HG03342 (cell line): ENCODE measurements around the gene AGBL1.
"Not testable (repeated sequence)": the region's sequence is repeated elsewhere in the genome, so short reads cannot be mapped to it uniquely, and the experiment has no call there.

Source experiments
- ATAC-seq: cut with Tn5 transposase; IDR thresholded peaks from one replicate; pipeline ENCODE4 v1.9.1; 2021; ENCODE audit warnings: mild to moderate bottlenecking, moderate library complexity; ENCODE audit not compliant: unreplicated experiment

AGBL1 gene

DNA sequence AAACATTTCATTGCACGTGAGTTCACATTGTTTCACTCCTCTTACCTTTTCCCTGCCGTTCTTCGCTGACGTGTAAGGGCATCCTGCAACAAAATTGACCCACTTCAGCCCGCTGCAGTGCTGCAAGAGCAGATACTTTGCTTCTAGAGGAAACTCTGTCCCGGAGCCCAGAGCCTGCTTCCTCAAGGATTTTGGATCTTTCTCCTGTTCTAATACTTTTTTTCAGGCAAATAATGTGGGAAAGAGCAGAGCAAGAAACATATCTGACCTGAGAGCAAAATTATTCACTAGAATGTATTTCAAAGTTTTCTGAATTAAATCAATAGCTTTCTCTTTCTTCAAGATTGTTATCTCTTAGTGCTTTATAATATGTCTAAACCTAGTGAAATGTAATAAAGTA, 303.9 kb downstream of the AGBL1 start:
- no peak for ATAC-seq

- ATAC-seq, result no peak
Observed at GRCh38 chr15:86384186-86384585, 304.5 kb downstream of the AGBL1 start.

DNA sequence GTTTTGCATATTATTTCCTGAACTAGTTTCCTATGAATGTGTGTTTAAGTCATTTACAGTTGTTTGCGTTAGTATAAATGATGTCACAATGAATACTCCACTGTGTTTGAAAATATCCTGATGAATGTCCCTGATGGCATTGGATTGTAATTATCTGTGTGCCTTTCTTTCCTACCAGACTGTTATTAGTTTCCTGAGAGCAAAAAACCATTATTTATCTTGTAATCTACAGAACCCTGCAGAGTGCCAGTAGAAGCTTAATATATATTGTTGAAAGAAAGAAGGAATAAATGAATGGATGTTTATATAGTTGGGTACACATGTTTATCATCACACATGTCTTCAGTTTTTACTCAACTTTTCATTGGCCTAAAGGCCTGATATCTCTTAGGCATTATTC, 312.6 kb downstream of the AGBL1 start:
- no peak for ATAC-seq

DNA sequence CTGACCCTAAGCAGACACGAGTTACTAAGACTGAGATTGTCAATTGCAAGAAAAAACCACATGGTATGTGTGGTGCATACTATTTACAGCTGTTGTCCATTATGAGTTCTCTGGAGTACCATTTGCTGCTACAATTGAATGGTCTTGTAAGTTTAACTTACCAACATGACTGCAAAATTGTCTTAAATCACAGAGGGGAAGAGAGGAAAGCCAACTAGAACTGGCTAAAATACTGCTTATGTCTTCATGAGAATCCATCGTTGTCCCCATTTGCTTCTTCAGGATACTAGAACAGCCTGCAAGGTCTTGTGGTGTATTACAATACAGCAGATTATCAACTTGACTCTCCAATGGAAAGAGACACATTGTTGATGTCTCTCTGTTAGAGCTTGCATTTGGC, 313.2 kb downstream of the AGBL1 start:
- ATAC-seq, result no peak

DNA sequence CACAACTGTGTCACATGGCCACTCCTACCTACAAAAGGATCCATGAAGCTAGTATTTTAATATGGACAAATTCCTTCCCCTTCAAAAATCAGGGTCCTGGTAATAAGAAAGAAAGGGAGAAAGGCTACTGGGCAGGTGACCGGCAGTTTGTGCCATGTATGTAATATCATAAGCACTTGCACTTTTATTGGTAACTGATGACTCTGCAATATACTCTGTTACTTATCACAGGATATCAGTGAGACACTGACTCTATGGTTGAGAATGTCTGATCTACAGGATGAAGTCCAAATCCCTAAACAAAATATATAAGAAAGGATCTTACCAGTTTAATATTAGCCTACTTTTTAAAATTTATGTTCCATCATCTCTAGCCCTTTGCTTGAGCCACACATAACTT, 315.2 kb downstream of the AGBL1 start:
- ATAC-seq, result no peak

GRCh38 chr15:86399041-86399954, 319.6 kb downstream of the AGBL1 start:
- no peak for ATAC-seq

DNA sequence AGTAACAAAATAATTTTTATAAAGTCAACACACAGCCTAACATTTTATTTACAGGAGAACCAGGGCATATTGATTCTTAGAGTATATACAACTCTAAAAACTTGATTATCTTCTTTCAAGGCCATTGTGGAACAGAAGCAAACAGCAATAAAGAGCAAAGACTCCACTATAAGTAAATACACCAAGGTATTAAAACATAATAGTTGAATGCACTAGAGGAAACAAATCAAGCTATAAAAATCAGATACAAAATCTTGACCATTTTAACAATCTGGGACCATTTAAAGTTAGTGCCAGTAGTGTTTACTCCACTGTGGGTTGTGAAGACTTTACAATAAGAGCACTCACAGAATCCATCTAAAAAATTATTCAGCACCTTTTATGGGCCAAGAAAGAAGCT, 323.6 kb downstream of the AGBL1 start:
- ATAC-seq, result no peak

GRCh38 chr15:86403914-86404583, 324.4 kb downstream of the AGBL1 start:
- no peak for ATAC-seq

DNA sequence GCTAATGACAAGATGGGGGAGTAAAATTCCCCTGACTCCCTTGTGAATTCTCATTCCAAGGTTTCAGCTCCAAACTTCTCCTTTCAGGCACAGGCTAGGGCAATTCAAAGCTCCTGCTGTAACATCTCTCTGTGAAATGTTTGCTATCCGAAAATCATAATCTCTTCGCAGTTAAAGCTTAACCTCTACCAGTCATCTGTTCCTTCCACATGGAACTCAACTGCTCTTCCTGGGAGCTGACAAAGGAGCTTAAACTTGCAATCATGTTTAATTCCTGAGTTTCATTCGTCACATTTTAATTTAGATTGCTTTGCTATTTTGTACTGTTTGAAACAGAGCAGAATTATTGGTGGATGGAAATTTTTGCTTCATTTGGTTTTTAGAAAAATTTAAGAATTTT, 328.6 kb downstream of the AGBL1 start:
- ATAC-seq, result no peak

DNA sequence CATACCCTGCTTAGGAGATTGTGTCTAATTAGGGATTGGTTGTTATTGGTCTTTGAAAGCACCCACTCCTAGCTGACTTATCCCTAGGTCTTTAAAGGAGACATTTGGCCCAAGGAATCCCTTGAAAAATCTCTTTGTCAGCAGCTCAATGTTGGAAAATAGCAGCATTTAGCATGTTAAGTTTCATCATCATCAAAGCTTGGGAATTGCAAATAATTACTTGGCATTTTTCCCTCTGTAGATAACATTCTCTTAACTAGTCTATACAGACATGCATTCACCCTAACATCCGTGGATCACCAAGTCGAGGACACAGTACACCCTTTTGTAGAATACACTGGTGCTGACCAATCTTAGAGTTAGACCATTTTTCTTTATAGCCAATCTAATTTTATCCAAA, 332.2 kb downstream of the AGBL1 start:
- ATAC-seq, result no peak

GRCh38 chr15:86413191-86413590, 333.5 kb downstream of the AGBL1 start:
- ATAC-seq, result no peak

DNA sequence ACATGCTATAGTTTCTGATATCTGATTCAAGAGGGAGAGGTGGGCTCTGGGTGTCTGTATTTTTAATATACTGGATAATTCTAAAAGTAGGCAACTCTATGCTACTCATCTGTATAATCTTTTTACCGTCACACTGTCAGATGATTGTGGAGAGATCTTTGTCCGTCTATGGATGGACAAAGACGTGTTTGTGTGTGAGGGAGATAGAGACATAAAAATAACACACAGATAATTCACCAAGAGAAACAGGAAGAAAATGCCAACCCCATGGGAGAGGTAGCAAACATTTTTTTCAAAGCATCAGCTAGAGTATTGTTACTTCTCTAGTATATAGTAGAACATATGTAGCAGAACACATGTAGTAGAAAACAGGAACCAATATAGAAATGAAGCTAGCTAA, 346.1 kb downstream of the AGBL1 start:
- ATAC-seq, result no peak

- no peak for ATAC-seq
Observed at GRCh38 chr15:86432861-86433260, 353.2 kb downstream of the AGBL1 start.

DNA sequence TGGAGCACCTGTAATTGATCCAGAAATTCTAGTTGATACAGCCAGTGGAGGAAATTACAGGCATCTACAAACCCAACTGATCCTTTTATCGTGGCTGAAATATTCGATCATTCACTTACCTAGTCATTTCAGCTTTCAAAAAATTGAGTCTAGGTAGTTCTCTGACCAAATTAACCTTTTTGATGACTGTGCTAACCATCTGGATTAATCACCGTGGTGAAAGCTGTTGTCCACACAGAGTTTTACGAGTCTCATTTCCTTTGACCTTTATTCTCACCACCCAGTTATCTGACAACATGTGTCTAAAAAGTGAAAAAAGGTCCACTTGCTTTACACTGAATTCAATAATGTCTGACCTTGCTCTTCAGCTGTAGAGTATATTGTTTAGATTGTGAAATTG, 354.3 kb downstream of the AGBL1 start:
- no peak for ATAC-seq

GRCh38 chr15:86439614-86440013, 359.9 kb downstream of the AGBL1 start:
- no peak for ATAC-seq

- no peak for ATAC-seq
Observed at GRCh38 chr15:86444527-86444926, 364.9 kb downstream of the AGBL1 start.

DNA sequence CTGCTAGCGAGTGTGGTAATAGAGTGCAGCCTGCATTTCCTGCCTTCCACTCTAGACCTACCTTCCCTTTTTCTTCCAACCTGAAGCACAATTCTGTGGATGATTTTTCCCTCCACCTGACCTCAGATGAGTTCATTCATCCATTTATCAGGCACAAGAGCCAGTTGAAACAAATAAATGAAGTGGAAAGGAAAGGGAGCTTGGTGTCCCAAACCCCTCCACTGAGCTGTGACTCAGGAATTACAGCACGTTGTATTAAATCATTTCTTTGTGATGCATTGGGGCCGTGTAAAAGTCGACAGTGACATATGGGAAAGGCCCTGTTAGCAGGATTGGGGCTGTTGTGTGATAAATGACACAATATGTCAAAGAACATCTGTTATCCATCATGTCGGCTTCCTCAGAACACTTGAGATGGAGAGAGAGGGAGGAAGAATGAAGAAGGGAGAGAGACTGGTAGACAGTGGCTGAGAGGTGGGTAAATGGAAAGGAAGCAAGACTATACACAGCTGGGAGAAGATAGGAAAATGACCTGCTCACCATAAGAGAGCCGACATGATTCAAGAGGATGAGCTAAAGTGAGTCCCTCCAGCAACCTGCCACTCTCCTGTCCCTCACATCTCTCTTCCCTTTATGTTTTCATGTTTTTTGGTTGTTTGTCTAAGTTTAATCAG, 366.0 kb downstream of the AGBL1 start:
- no peak for ATAC-seq

DNA sequence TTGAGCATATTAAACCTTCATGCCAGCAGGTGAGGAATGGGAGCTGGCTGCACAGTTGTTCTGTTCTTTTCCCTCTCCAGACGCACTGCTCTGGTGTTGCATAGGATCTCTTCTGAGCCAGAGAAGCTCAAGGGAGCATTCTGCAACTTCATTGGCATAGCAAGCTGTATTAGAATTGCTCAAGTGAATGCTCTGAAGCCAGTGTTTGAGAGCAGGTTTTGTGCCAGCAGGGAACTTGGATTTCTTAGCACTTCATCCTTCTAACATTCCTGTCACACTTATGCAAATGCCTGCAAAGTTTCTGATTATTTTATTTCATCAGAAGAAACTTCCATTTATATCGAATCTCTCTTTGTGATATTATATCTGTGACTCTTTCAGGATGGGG, 366.6 kb downstream of the AGBL1 start:
- no peak for ATAC-seq

DNA sequence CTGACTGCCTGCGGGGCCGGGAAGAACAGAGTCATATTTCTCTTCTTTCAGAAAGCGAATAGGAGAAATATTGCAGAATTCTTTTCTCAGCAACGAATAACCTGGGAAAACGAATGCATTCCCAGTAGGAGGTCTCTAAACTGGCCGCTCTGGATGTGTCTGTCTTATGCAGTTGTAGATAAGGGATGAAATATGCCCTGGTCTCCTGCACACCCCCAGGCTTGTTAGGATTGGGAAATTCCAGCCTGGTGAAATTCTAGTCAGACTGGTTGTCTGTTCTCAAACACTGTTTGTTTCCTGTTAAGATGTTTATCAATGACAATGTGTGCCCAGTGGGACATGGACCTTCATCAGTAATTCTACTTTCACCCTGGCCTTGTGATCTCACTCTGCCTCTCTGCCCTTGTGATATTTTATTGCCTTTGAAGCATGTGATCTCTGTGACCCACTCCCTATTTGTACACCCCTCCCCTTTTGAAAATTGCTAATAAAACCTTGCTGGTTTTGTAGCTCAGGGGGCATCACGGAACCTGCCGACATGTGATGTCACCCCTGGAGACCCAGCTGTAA, 385.9 kb downstream of the AGBL1 start:
- ATAC-seq, result not testable (repeated sequence)

DNA sequence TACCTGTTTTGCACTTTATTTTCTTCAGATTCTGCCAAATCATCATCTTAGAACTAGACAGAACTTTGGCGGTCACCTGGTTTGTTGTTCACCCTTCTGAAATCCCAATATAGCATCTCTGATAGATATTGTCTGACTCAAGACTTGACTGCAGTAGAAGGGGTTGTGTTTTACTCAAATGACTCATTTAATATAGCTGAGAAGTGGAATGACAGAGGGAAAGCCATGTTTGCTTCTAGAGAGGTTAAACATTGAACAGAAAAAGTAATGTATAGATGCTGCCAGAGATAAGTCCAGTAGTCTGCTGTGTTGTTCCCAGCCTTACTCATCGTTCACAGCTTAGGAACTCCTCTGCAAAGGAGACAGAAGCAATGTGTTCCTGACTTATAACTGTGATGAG, 402.0 kb downstream of the AGBL1 start:
- ATAC-seq, result no peak

- ATAC-seq, result no peak
Observed at GRCh38 chr15:86483936-86484335, 404.3 kb downstream of the AGBL1 start.
